GM18520 (cell line): ENCODE data around the gene CRYGA.

Experiments used
- ATAC-seq: cut with Tn5 transposase; IDR thresholded peaks from one replicate; pipeline ENCODE4 v1.9.1; 2021; ENCODE audit not compliant: unreplicated experiment

CRYGA gene

GRCh38 chr2:208163489-208163888, at the start of gene CRYGA:
Gene CRYGA, minus strand, starts transcription at chr2:208163589. Its CDS starts 33 bp downstream, at chr2:208163556.
- ATAC-seq = no peak

- no peak for ATAC-seq
Observed at GRCh38 chr2:208210688-208211451, 47.5 kb upstream of the CRYGA start.

GRCh38 chr2:208208335-208209085, 45.1 kb upstream of the CRYGA start:
- ATAC-seq = no peak

GRCh38 chr2:208207769-208208168, 44.4 kb upstream of the CRYGA start:
- ATAC-seq = no peak

GRCh38 chr2:208204166-208204565, 40.8 kb upstream of the CRYGA start:
- no peak for ATAC-seq

- no peak for ATAC-seq
Observed at GRCh38 chr2:208195531-208195930, 32.1 kb upstream of the CRYGA start.

GRCh38 chr2:208192611-208193236, 29.3 kb upstream of the CRYGA start:
- ATAC-seq = no peak

GRCh38 chr2:208189810-208190503, 26.6 kb upstream of the CRYGA start, which contains the start of gene C2orf80:
Gene C2orf80, minus strand, starts transcription at chr2:208190030. Its CDS starts 3,044 bp downstream, at chr2:208186986.
- no peak for ATAC-seq

- ATAC-seq = no peak
Observed at GRCh38 chr2:208189069-208189809, 25.9 kb upstream of the CRYGA start.

GRCh38 chr2:208186893-208187292, 23.5 kb upstream of the CRYGA start:
- no peak for ATAC-seq

GRCh38 chr2:208186465-208186864, 23.1 kb upstream of the CRYGA start:
- ATAC-seq = no peak

GRCh38 chr2:208183972-208184705, 20.8 kb upstream of the CRYGA start:
- ATAC-seq = no peak

GRCh38 chr2:208183526-208183925, 20.1 kb upstream of the CRYGA start:
- ATAC-seq = no peak

- no peak for ATAC-seq
Observed at GRCh38 chr2:208182835-208183234, 19.4 kb upstream of the CRYGA start.

- ATAC-seq = no peak
Observed at GRCh38 chr2:208179028-208179609, 15.7 kb upstream of the CRYGA start.

- no peak for ATAC-seq
Observed at GRCh38 chr2:208175840-208176153, 12.4 kb upstream of the CRYGA start.

- peak; percentile 94 for ATAC-seq
Observed at GRCh38 chr2:208175069-208175839, 11.9 kb upstream of the CRYGA start.

GRCh38 chr2:208174144-208174543, 10.8 kb upstream of the CRYGA start:
- ATAC-seq = no peak

- ATAC-seq = no peak
Observed at GRCh38 chr2:208172125-208172524, 8.7 kb upstream of the CRYGA start.
